ENCODE measurements around the gene PPP2R5A. TPM values are rescaled to one million over a fixed set of nuclear protein-coding genes. Genes with fewer than 3 reads are reported as not detected.

The PPP2R5A gene
- total RNA-seq, 4 donors from 2014 or later = 38.5 to 48.0 (median 41.7) TPM

GRCh38 chr1:212257157-212257556 lies 28.1 kb upstream of the PPP2R5A start:
- H3K27me3 ChIP-seq = no peaks in the 10 kb centered on the region
- H3K27ac ChIP-seq = no peak overlapping the region
- H3K4me1 ChIP-seq = no peaks in the 10 kb centered on the region
- no peak overlapping the region for H3K4me3 ChIP-seq
- DNase-seq (ENCODE audit: low spot score in 2 of 2) = no peak
- H3K9me3 ChIP-seq = no peaks in the 10 kb centered on the region
- 75 to 92% methylated on average over 4 of the region's 4 CpGs for WGBS, 2 donors
- no peak for TF ChIP-seq EP300 (IDR thresholded peaks at IDR 0.05)
- no peak for TF ChIP-seq CTCF (IDR thresholded peaks at IDR 0.05)
- no peak for TF ChIP-seq POLR2A (IDR thresholded peaks at IDR 0.05)
- H3K36me3 ChIP-seq = no peaks in the 10 kb centered on the region

GRCh38 chr1:212259693-212260480 lies 25.3 kb upstream of the PPP2R5A start:
- Histone ChIP-seq H3K36me3 (no peaks in the 10 kb centered on the region), H3K4me3 (no peak overlapping the region), H3K27me3 (no peaks in the 10 kb centered on the region), H3K4me1 (no peaks in the 10 kb centered on the region), H3K27ac (no peak overlapping the region), H3K9me3 (no peaks in the 10 kb centered on the region)
- 81 to 82% methylated on average over 5 of the region's 5 CpGs for WGBS, 2 donors
- TF ChIP-seq POLR2A (IDR thresholded peaks at IDR 0.05) = no peak
- no peak for TF ChIP-seq EP300 (IDR thresholded peaks at IDR 0.05)
- TF ChIP-seq CTCF (IDR thresholded peaks at IDR 0.05) = no peak
- no peak for DNase-seq (ENCODE audit: low spot score in 2 of 2)

GRCh38 chr1:212260557-212261355 lies 24.5 kb upstream of the PPP2R5A start:
- H3K36me3 ChIP-seq = no peaks in the 10 kb centered on the region
- no peaks in the 10 kb centered on the region for H3K27me3 ChIP-seq
- H3K9me3 ChIP-seq = no peaks in the 10 kb centered on the region
- no peak for TF ChIP-seq CTCF (IDR thresholded peaks at IDR 0.05)
- TF ChIP-seq EP300 (IDR thresholded peaks at IDR 0.05) = no peak
- TF ChIP-seq POLR2A (IDR thresholded peaks at IDR 0.05) = no peak
- H3K4me1 ChIP-seq = no peaks in the 10 kb centered on the region
- no peak for DNase-seq (ENCODE audit: low spot score in 2 of 2)
- 88 to 95% methylated on average over 3 of the region's 3 CpGs for WGBS, 2 donors
- no peak overlapping the region for H3K27ac ChIP-seq
- H3K4me3 ChIP-seq = no peak overlapping the region

- no peaks in the 10 kb centered on the region for H3K36me3 ChIP-seq
- no peaks in the 10 kb centered on the region for H3K9me3 ChIP-seq
- H3K27me3 ChIP-seq = no peaks in the 10 kb centered on the region
- WGBS, 2 donors = 83% methylated on average over 2 of the region's 2 CpGs
- no peak for DNase-seq (ENCODE audit: low spot score in 2 of 2)
- no peak overlapping the region for H3K4me3 ChIP-seq
- H3K27ac ChIP-seq = no peak overlapping the region
- TF ChIP-seq POLR2A (IDR thresholded peaks at IDR 0.05) = no peak
- no peak for TF ChIP-seq EP300 (IDR thresholded peaks at IDR 0.05)
- TF ChIP-seq CTCF (IDR thresholded peaks at IDR 0.05) = no peak
- H3K4me1 ChIP-seq = no peaks in the 10 kb centered on the region
These were observed 23.8 kb upstream of the PPP2R5A start for GRCh38 chr1:212261361-212261929.

- 96 to 98% methylated on average over 2 of the region's 2 CpGs for WGBS, 2 donors
These were observed 18.2 kb upstream of the PPP2R5A start for GRCh38 chr1:212267017-212267416.

More at GRCh38 chr1:212267017-212267416, 18.2 kb upstream of the PPP2R5A start:
- no peak for DNase-seq (ENCODE audit: low spot score in 2 of 2)
- no peaks in the 10 kb centered on the region for H3K27me3 ChIP-seq
- no peaks in the 10 kb centered on the region for H3K36me3 ChIP-seq
- no peak for TF ChIP-seq POLR2A (IDR thresholded peaks at IDR 0.05)
- no peak for TF ChIP-seq EP300 (IDR thresholded peaks at IDR 0.05)
- H3K4me1 ChIP-seq = no peaks in the 10 kb centered on the region
- no peaks in the 10 kb centered on the region for H3K9me3 ChIP-seq
- H3K4me3 ChIP-seq = no peak overlapping the region
- H3K27ac ChIP-seq = no peak overlapping the region

All from tibial nerve (tissue), 4 donors.